ENCODE results near the gene CYP27B1.

DNA sequence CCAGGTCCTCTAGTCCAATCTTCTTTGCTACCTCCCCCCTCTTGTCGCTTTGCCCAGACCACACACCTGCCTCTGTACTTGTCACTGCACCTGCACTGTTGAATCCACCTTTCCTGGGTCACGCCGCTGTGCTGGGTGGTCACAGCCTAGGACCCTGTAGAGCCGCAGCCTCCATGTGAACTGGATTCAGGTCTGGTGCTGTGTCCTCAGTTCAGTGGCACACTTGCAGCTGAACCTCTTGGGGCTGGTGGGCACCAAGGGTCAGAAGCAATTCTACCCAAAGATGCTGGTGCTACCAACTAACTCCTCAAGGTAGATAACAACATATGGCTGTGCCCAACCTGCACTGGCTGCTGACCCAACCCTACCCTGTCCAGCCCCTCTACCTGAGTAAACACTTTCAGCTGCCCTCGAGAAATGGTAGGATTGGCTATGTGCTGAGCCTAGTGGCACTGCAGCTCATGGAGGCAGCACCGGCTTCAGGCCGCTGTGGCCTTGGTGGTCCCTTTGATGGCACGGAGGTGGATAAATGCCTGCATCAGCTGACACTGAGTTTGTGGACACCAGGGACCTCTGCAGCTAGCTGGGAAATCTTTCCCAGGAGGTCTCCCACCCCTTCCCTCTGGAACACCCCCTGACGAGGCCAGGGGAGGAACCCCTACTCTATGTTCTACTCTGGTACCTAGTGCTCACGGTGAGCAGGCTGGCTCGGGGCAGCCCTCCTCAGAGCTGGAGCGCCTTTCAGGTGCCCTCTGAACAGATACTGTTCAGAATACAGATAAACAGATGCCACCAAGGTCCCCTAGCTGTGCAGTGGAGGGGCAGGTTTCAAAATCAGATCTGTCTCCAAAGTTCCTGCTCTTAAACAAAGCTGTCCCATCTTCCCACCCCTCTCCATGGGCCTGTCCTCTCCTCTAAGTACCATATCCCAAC is 42.6 kb downstream of the CYP27B1 start:
- TF ChIP-seq, protein P1, sequence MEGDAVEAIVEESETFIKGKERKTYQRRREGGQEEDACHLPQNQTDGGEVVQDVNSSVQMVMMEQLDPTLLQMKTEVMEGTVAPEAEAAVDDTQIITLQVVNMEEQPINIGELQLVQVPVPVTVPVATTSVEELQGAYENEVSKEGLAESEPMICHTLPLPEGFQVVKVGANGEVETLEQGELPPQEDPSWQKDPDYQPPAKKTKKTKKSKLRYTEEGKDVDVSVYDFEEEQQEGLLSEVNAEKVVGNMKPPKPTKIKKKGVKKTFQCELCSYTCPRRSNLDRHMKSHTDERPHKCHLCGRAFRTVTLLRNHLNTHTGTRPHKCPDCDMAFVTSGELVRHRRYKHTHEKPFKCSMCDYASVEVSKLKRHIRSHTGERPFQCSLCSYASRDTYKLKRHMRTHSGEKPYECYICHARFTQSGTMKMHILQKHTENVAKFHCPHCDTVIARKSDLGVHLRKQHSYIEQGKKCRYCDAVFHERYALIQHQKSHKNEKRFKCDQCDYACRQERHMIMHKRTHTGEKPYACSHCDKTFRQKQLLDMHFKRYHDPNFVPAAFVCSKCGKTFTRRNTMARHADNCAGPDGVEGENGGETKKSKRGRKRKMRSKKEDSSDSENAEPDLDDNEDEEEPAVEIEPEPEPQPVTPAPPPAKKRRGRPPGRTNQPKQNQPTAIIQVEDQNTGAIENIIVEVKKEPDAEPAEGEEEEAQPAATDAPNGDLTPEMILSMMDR (conservative IDR thresholded peaks at IDR 0.05; ENCODE audit: low read depth, low read length): no peak
- no peak for TF ChIP-seq EZH2 (IDR thresholded peaks at IDR 0.05; ENCODE audit: borderline replicate concordance, low read depth, low read length, poor library complexity, severe bottlenecking)
